NCI-H460 (cell line): ENCODE results near the gene GLTP. TPM values are rescaled to one million over a fixed set of nuclear protein-coding genes. Genes with fewer than 3 reads are reported as not detected.
"Not testable (repeated sequence)": the region's sequence is repeated elsewhere in the genome, so short reads cannot be mapped to it uniquely, and the experiment has no call there.

Source experiments
- DNase-seq: peaks from one replicate; pipeline ENCODE4 v3.0.0-alpha.2; 2016; ENCODE audit warnings: low read depth; ENCODE audit errors: extremely low read depth
- polyA plus RNA-seq: library from polyadenylated mRNA; depleted of rRNA; stranded (reverse); fragments of >200 nt; gene quantifications from 2 replicates; pipeline ENCODE4 v1.2.3, GENCODE V29; 2014; cell fraction: nucleus; rRNA removed
- total RNA-seq: library from RNA; depleted of rRNA; stranded (reverse); fragments of >200 nt; shearing (Covaris generic); gene quantifications from 2 replicates; pipeline ENCODE4 v1.2.3, GENCODE V29; 2014; rRNA removed

The GLTP gene, protein sequence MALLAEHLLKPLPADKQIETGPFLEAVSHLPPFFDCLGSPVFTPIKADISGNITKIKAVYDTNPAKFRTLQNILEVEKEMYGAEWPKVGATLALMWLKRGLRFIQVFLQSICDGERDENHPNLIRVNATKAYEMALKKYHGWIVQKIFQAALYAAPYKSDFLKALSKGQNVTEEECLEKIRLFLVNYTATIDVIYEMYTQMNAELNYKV
- total RNA-seq: 139 and 146 TPM in 2 replicates
- polyA plus RNA-seq: 61.6 and 63.5 TPM in 2 replicates

- peak; percentile 86 for DNase-seq
Measured at GRCh38 chr12:109880043-109880931, at the start of gene GLTP. GLTP (minus strand) TSS chr12:109880541; CDS start chr12:109880374, 167 bp downstream.

GRCh38 chr12:109929326-109929725, 49.0 kb upstream of the GLTP start:
- not testable (repeated sequence) for DNase-seq

DNA sequence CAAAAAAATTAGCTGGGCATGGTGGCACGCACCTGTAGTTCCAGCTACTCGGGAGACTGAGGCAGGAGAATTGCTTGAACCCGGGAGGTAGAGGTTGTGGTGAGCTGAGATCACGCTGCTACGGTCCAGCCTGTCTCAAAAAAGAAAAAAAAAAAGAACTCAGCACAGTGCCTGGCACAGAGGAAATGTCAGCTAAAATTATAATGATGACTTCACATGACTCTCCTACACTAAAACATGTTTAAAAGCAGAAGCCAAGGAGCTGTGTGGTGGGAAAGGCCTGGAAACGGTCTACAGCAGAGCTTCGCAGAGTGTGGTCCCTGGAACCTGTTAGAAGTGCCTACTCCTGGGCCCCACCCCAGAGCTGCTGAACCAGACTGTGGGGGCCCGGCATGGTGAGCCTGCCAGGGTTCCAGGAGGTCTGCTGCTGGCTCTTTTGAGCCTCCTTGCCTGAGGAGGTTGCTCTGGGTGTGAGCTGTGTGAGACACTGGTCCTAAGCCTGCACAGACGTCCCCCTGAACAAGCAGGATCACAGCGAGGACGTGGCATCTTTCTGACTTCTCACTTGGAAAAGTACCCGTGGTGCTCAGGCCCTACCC, 47.8 kb upstream of the GLTP start:
- DNase-seq: no peak

- peak; percentile 58 for DNase-seq
Measured at GRCh38 chr12:109927622-109928021, 47.3 kb upstream of the GLTP start.

DNA sequence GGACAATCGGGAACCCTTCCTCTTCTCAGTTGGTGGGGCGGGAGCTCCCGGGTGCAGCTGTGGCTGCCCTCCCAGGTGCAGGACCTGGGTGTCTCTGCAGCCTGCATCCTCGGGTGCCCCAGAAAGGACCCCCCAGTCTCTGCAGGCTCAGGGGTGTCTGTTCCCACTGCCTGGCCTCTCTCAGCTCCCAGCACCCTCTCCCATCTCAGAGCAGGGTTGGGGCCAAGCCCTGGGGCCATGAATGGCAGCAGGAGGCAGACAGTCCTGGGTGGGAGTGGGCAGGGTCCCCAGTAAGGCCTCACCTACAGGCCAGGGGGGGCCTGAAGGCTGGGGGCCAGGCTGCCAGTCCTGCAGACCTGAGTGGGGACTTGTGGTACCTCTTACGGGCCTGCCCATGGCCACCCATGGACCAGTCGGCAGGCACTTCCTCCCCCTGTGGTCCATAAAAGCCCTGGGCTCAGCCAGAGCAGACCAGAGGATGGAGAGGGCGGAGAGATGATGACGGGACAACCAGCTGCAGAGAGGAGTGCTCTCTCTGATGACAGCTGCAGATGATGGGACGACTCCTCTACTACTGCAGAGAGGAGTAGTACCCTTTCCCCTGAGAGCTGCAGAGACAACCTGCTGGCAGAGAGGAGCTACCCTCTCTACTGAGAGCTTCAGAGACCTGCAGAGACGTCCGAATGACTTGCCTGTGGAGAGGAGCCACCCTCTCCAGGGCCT, 46.3 kb upstream of the GLTP start:
- DNase-seq: no peak

DNA sequence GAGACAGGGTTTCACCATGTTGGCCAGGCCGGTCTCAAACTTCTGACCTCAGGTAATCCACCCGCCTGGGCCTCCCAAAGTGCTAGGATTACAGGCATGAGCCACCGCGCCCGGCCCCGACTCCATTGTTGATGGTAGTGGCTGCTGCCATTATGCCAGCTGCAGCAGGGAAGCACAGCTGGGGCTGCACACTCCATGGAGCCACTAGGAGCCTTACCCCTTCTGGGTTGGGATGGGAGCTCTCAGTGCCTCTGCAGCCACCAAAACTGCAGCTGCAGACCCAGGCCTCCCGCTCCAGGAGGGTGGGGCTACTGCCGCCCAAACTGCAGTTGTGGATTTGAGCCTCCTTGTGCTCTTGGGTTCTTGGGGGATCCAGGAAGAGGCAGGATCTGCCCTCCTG, 45.7 kb upstream of the GLTP start:
- DNase-seq: no peak

- DNase-seq: no peak
Measured at GRCh38 chr12:109925185-109925840, 45.0 kb upstream of the GLTP start.

- DNase-seq: no peak
Measured at GRCh38 chr12:109923481-109924245, 43.3 kb upstream of the GLTP start.

DNA sequence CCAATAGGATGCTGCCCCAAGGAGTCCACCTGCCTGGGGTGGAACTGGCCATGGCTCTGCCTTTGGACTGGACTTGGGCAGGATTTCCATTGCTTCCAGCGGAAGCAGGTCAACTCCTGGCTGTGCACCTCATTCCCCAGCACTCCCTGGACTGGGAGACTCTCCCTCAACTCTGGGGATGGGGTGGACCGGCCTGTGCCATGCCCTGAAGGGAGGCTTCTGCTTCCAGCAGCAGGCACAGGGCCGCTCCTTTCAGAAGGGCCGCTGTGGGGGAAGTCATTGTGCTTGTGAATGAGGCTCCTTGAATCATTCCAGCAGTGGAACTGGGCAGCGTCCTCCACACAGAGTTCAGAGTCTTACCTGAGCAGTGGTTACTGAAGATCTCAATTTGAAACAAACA, 42.7 kb upstream of the GLTP start:
- no peak for DNase-seq

DNA sequence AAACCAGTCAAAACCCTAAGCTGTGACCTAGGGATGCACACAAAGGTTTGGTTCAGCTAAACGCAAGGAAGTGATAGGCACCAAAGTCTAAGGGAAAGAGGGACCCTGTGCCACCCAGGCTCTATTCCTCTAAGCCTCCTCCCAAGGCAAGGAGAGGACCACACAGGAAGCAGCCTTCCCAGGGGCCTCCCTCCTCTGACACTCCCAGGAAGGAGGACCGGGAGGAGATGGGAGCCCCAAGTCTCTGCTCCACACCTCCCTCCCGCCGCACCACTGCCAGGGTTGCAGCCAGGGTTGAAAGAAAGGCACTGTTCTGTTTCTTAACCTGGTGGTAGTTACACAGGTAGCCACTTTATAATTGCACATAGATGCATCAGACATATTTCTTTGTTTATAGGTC, 41.6 kb upstream of the GLTP start:
- DNase-seq: no peak

- no peak for DNase-seq
Measured at GRCh38 chr12:109920261-109920780, 40.0 kb upstream of the GLTP start.

DNA sequence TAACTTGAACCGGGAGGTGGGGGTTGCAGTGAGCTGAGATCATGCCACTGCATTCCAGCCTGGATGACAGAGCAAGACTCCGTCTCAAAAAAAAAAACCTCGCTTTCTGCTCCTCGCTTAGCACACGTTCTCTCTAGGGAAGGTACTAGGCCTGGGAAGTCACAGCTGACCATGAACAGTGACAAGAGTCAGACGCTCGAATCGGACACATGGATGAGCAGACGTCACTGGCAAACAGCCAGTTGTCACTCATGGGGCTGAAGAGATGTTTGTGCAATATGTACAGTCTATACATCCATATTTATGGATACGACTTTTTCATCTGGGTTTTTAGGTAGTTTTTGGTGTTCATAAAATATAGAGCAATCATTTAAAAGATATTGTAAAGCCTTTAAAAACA, 39.1 kb upstream of the GLTP start:
- DNase-seq: no peak

DNA sequence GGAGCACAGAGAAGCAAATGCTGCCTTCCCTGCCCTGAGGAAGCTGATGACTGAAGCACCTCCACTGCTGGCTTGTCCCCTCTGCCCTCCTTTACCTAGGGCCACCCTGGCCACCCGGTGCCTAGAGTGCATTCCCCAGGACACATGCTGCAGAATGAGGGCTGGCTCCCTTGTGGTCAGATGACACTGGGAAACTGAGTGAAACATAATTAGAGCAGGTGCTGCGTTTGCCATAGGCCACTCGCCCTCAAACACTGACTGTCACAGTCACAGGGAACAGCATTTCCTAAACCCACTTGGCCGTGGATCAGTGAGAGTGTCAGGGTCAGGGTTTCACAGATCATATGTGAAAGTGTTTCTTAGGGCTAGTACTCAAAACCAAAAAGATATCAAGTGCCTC, 35.7 kb upstream of the GLTP start:
- no peak for DNase-seq

DNA sequence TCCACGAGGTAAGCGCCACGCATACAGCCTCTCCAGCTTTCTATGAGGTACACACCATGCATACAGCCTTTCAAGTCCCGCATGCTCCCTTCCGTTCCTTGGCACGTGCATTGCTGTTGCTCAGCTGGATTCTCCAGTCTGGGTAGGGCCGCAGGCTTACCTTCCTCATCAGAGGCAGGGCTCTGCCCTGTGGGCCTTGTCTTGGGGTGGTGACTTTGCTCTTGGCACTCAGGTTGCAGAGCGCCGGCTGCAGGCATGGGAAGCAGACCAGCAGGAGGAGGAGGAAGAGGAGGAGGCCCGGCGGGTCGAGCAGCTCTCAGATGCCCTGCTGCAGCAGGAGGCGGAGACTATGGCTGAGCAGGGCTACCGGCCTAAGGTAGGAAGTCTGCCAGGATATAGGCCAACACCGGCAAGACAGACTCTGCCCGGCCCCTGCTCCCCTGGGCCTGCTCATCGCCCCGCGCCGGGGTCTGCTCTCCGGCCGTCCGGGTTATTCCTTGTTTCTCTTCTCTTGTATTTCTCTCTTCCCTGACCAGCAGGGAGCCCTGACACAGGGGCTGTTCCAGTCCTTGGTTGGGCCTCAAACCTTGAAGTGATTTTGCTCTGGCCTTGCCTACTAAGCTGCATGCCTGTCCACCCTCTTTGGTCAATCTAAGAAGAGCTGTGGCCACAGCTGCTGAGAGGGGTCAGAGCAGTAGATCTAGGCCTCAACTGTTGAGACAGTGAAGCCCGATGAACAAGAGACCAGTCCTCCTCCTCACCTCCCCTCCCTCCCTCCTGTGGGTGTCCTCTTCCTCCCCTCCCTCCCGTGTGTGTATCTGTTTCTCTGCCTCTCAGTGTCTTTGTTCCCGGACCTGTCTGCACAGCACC, 35.1 kb upstream of the GLTP start:
- DNase-seq: no peak

- no peak for DNase-seq
Measured at GRCh38 chr12:109914461-109914860, 34.1 kb upstream of the GLTP start.

DNA sequence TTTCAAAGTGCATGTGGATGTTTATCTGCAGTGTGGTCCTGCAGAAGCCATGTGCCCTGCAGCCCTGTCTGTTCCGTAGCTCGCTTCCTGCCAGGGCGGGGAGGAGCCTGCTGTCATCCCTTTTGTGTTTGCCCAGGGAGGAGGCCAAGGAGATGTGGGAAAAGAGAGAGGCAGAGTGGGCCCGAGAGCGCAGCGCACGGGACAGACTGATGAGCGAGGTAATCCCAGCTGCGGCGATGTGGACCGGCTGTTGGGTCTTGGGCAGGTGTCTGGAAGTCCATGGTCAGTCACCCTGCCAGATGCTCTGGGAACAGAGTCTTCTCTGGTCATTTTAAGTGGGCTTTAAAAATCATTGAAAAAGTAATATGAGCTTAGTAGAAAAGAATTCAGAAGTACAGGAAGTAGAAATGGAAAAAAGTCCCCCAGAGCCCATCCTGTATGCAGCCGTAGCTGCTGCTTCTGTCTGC, 32.5 kb upstream of the GLTP start:
- no peak for DNase-seq

GRCh38 chr12:109910969-109911348, 30.6 kb upstream of the GLTP start:
- peak; percentile 57 for DNase-seq

GRCh38 chr12:109910254-109910968, 30.1 kb upstream of the GLTP start:
- no peak for DNase-seq
